OCI-LY1 (cell line): ENCODE data around the gene ST6GALNAC6.

Experiments used
- CTCF ChIP-seq: fragments of 200-600 bp; sonication (generic), shearing (Covaris generic); IDR thresholded peaks from 2 replicates; pipeline ENCODE4 v1.5.1; 2017; ENCODE audit warnings: mild to moderate bottlenecking, antibody characterized with exemption, low read length, moderate library complexity, mixed read lengths
- EZH2 ChIP-seq: fragments of 200-600 bp; sonication (generic), shearing (Covaris generic); IDR thresholded peaks from 2 replicates; pipeline ENCODE4 v1.8.0; 2017; ENCODE audit warnings: borderline replicate concordance, mixed run types, mild to moderate bottlenecking, antibody characterized with exemption, low read length, moderate library complexity, mixed read lengths

GRCh38 chr9:127892831-127893230 is 6.6 kb downstream of the ST6GALNAC6 start:
- no peak for TF ChIP-seq CTCF
- no peak for TF ChIP-seq EZH2
